Measurements from ENCODE around the gene SLC10A7.

Gene SLC10A7

DNA sequence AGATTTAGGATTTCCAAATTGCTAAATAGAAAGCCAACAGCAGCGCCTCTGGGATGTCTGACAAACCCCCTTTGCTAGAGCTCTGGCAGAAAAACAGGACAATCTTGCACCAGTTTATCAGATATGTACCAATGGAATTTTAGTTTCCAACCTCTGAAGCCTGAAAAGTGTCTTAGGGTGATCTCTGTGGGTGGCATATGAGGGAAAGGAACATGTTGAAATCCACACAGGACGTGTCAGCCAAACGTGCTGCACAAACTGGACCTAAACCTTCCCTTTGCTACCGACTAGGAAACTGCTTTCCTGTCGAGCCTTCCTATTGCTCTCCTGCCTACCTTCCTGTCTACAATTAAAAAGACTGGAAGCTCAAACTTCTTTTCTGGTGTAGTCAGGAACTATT, 253.9 kb downstream of the SLC10A7 start:
- in situ Hi-C loops (cut with MboI; ENCODE audit: low sequenced_read_pairs): no loop called here

DNA sequence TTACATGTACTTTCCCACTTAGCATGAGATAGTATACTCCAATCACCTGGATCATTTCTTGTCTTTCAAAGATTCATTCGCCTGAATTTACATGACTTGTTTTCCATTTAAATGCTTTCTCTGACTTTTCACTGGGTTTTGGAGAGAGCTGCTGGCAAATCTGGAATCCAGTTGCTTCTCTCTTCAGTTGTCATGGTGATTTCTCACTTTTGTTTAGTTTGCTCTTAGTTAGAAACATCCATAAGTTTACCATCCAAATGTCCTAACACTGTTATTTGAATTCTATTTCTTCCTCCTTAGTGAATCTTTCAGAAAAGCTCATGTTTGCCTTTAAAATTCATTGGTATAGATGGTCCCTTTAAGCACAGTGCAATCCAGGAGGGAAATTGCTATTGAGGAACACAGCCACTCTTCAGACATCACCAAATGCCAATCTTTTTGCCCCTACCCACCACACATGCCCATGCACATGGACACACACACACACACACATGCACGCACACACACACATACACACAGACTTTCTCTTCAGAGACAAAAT, 255.7 kb downstream of the SLC10A7 start:
- in situ Hi-C loops (cut with MboI; ENCODE audit: low sequenced_read_pairs): no loop called here

DNA sequence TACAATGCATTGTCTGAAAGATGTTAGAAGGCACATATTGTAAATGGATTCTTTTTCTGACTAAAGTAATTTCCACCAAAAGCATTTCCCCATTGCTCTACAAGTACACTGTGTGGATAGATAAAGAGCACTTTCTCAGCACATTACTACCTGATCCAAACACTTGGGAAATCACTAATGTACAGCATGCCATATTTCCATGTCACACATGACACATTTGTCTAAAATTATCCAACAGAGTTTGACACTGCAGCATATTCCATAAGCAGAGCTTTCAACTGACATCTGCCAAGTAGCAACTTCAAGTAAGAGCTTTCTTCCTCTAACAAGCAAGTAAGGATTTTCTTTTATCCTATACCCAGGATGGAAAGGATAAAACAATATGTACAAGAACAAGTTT, 257.9 kb downstream of the SLC10A7 start:
- in situ Hi-C loops (cut with MboI; ENCODE audit: low sequenced_read_pairs): no loop called here

DNA sequence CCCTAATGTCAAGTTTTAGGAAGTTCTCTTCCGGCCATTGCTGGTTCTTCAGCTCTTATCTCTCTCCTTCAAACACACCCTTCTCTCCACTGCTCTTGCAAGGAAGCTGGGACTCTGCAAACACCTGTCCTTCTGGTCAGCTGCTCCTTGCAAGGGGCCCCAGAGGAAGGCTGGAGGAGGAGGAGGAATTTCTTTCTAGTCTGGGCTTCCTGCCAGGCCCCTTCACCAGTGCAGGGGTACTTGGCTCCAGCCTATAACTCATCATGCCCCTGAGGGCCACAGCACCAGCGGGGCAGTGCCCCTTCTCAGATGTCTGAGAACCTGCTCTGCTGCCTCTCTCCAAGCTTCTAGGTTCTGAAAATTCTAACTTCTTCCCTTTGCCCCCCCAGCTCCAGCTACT, 260.7 kb downstream of the SLC10A7 start:
- in situ Hi-C loops (cut with MboI; ENCODE audit: low sequenced_read_pairs): no loop called here

DNA sequence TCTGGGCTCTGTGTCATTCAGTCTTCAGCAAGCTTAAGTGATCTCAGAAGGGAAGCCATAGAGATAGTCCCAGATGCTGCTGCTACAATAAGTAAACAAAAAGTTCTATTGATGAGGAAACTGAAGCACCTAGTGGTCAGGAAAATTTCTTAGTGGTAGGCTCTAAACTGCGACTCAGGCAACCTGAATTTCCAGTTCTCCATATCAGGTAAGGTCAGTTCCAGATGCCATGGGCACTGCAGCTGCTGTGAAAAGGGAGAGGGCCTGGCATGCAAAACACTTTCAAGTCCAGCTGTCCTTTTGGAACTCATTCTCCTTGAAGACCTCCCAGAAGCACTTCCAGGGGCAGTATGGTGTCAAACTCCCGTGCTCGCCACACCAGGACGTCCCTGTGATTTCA, 261.2 kb downstream of the SLC10A7 start:
- in situ Hi-C loops (cut with MboI; ENCODE audit: low sequenced_read_pairs): no loop called here

DNA sequence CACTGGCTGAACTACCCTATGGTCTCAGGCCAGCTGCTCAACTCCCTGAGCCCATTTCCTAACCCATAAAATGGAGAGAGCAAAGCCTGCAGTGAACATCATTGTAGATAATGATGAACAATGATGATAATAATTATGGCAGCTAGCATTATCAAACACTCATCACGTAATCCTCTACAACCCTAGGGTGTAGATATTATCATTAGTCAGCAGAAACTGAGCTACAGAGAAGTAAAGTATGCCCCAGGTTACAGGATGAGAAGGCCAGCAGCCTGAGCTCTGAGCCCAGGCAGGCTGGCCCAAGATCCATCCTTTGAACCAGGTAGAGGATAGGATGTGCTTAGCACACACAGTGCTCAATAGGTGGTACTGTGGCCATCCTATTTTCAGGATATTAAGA, 264.2 kb downstream of the SLC10A7 start:
- in situ Hi-C loops (cut with MboI; ENCODE audit: low sequenced_read_pairs): no loop called here

DNA sequence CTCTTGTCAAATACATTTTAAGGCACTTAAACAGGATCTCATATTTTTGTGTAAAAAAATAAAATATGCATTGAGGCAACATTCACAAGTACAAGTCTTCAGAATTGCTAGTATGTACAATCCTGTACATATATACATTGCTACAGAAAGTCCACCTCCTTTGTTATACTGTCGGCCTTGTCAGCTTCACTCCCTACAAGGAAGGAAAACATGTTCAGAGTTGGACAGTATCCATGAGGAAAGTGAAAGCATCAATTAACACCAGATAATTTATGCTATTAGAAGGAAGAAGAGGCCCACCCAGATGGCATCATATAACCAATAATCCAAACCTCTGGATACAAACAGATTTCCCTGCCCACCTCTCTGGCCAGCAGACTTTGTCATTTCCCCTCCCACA, 265.4 kb downstream of the SLC10A7 start:
- in situ Hi-C loops (cut with MboI; ENCODE audit: low sequenced_read_pairs): no loop called here

DNA sequence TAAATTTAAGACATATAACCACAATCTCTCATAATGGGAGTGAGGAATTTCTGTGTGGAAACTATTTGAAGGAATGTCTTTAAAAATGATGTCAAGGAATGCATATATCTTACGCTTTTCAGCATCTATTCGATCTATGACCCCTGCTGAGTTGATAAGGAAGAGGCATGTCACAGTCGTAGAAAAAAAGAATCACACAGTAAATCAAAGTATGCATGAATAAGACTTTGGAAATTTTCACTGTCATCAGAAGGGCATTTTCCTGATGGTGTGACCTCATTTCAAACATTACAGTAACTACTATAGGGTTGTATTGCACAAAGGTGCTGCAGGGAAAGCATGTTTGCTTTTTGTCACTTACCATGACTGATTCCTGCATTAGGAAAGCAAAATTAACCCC, 265.9 kb downstream of the SLC10A7 start:
- in situ Hi-C loops (cut with MboI; ENCODE audit: low sequenced_read_pairs): no loop called here

DNA sequence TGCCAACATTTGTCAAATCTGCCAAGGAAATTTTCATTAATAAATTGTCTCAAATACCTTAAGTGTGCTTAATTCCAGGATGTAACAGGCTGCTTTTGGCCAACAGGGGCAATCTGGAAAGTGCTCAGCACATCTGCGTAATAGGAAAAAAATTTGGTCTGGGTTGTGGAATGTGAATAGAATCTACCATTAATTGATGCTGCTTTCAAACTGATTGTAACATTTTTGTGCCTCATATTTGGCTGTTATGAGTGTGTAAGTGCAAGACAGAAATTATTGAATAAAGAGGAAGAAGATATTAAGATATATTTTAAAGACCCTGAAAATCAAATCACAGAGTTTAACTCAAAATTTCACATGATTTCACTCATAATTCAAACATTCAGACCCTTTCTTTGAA, 266.3 kb downstream of the SLC10A7 start:
- in situ Hi-C loops (cut with MboI; ENCODE audit: low sequenced_read_pairs): no loop called here

DNA sequence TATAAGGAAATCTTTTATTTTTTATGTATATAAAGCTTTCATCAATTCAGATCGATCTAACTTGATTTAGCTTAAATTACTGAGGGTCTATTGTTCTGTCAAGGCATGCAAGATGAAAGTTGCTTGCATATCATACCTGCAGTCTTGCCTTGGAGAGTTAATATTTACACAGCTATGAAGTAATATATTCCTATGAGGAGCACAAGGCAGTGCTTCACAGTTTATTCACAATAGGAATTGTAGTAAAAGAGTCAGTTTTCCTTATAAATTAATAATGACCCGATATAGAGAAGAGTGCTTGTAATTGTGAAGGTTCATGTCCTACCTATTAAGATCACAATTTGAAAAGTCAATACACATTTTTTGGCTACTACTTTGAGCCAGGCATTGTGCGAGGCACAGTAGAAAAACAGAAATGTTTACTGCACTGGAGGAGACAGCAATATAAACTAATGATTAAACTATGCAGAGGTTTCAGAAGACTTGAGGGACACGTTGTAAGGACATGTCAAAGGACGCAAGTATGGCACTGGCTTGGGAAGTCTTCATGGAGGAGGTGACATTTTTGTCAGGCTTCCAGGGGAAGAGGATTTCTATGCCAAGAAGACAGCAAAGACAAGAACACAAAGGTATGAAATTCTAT, 268.6 kb downstream of the SLC10A7 start:
- in situ Hi-C loops (cut with MboI; ENCODE audit: low sequenced_read_pairs): no loop called here

DNA sequence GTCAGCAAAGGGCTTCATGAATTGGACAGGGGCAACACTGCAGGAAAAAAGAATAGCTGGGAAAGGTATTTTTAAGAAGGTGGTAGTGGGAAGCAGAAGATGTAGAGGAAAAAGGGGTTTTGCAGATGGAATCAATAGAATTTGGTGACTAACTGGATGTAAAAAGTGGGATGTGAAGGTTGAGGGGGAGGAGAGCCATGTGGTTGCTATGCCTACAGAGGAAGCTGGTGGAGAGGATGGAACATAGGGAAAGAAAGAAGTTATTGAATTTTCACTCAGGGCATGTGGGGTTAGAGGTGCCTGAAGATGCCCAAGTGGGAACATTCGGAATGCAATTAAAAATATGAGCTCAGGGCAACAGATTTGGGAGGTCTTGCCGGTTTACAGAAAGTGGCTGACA, 274.4 kb downstream of the SLC10A7 start:
- in situ Hi-C loops (cut with MboI; ENCODE audit: low sequenced_read_pairs): no loop called here

DNA sequence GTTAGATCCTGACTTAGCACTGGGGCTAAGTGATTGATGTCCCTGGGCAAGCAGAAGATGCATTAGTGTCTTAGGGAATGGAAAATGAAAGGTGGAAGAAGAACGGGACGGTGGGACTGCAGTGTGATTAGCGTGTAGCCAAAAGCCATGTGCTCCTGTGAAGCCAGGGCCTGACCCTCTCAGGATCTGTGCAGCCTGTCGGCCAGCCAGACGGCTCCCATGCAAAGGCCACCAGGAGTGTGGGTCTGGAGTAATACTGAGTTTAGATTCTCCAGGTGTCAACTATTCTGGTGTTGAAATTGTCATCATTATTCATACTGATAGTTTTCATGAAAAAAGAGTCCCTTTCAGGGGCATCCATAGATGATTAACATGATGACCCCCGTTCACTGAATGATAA, 275.4 kb downstream of the SLC10A7 start:
- in situ Hi-C loops (cut with MboI; ENCODE audit: low sequenced_read_pairs): no loop called here

DNA sequence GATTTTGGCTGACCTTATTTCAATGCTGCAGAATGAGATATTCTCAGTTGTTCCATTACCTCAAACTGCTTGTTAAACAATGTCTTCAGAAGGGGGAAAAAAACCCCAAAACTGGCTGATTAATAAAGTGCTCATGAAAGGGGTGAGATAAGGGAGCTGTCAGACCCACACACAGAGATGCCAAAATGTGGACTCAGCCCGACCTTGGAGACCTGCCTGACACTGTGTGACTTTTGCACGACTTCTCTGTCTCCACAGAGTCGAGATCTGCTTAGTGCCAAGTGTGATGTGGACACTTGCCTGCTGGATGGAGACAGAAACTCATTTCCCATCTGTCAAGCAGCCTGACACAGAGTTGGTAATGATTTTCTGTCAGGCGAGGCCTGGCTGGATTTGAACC, 275.9 kb downstream of the SLC10A7 start:
- in situ Hi-C loops (cut with MboI; ENCODE audit: low sequenced_read_pairs): no loop called here

DNA sequence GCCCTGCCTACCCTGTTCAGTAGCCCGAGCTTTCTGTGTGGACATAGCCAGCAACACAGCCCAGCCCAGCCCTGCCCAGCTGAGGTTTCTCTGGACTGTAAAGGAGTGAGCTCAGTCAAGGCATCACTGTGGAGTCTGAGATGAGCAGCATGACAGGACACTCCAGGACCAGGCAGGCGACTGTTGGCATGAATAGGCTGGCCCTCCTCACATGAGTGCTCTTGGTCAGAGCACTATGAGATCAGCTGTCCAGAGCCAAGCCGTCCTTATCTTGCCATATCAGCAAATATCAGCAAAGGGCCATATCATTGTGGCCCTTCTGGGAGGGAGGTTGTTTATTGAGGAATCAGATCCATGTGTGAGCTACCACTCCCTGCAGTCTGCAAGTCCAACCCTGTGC, 276.5 kb downstream of the SLC10A7 start:
- in situ Hi-C loops (cut with MboI; ENCODE audit: low sequenced_read_pairs): no loop called here

DNA sequence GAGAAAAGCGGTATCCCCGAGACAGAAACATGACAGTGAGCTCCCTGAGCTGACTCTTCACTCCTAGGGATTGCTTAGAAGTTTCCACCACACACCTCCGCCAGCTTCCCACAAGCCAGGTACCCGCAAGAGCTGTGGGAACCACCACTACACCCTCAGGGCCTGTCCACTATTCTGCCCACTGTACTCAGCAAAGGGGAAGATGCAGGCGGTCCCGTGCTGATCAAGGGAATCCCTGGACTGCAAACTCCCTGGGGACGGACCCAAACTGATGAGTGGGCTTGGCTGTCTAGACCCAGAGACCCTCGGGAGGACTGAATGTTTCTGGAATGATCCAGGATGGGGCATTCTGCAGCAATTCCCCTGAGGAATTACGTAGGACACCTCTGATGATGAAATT, 277.2 kb downstream of the SLC10A7 start:
- in situ Hi-C loops (cut with MboI; ENCODE audit: low sequenced_read_pairs): no loop called here

DNA sequence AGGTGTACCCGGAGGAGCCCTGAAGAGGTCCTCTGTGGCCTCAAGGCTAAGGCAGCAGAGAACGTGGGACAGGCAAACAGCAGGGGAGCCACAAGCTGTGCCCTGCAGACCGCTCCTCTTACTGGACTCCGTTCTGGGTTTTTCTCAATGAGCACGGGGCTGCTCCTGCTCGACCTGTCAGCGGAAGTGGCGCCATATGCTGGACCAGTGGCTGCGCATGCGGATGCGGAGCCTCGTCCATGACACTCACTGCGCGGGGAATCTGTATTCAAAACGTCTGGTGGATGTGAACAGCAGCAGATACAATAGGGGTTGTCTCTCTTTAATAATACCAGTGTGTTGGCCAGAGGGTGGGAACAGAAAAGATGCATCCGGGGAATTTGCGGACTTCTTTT, 277.9 kb downstream of the SLC10A7 start:
- in situ Hi-C loops (cut with MboI; ENCODE audit: low sequenced_read_pairs): no loop called here

DNA sequence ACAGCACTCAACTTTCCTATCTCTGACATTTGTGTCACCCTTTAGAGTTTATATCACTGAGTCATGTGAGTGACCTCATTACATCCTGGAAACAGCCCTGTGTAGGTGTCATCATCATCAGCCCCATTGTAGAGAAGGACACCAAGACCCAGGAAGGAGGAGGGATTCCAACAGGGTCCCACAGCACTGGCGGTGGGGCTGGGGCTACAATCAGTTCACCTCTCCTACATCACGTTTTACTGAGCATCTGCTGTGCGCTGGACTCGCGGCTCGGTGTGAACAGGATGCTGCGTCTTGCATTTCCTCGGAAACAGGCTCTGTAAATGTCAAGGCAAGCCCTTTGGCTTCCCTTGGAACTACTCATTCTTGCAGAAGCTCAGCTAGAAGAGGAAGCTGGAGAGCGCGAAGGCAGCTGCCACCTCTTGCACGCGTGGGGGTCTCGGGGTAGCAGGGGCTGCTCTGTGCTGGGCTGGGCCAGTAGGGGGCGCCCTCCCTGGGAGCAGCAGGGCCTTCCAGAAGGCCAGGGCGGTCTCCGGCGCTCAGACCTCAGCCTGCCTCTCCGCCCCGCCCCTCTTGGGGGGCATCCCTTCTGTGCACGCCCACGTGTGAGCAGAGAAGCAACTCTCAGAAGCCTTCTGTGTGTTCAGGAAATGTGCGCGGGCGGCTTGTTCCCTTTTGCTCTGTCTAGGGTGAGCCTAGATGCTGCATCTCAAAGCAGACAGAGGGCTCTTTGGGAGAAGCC, 278.4 kb downstream of the SLC10A7 start:
- in situ Hi-C loops (cut with MboI; ENCODE audit: low sequenced_read_pairs): no loop called here

DNA sequence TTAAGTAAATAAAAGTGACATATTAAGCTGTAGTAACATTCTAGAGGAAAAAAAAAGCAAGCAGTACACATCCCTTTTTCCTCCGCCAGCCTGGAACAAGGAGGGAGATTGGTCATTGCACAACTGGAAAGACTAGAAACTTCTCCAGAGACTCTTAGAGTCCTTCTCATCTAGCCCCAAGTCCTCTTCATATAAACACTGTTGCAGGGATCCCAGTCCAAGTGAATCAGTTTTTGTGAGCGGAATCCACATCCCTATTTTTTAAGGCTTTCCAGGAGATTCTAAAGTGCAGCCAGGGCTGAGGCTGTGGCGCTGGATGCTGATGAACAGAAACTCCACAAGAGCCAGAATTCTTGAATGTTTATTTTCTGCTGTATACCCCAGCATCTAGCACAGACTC, 283.6 kb downstream of the SLC10A7 start:
- in situ Hi-C loops (cut with MboI; ENCODE audit: low sequenced_read_pairs): no loop called here

DNA sequence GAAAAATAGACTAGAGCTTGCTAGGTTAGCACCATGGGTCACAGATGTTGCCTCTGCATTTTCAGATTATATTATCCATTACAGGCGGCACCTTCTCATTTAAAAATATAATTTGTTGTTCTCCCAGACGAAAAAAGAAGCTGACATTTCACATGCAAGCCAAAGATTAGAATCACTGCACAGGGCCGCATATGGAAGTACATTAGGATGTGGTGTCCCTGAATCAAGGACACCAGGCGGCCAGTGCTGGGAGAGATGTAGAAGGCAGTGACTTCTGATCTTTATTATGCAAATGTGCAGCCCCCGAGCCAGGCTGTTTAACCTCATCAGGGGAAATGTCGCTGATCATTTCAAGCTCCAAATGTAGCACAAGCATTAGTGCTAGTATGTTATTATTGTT, 284.6 kb downstream of the SLC10A7 start:
- in situ Hi-C loops (cut with MboI; ENCODE audit: low sequenced_read_pairs): no loop called here

DNA sequence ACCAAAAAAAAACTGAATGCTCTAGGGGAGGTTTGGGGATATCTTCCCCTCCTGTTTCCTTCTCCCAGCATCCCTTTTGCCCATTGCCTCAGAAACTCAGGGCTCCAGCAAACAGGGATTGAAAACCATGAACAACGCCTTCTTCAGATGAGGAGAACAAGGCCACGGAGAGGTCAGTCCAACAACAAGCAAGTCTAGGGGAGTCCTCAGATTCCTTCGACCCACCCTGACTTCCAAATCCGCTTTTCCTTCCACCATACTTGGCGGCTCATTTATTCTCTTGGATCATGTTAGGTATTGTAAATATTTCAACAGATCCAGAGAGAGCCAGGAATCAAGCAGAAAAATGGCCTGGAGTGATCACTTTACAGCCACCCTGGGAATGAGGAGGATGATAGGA, 285.5 kb downstream of the SLC10A7 start:
- in situ Hi-C loops (cut with MboI; ENCODE audit: low sequenced_read_pairs): no loop called here

DNA sequence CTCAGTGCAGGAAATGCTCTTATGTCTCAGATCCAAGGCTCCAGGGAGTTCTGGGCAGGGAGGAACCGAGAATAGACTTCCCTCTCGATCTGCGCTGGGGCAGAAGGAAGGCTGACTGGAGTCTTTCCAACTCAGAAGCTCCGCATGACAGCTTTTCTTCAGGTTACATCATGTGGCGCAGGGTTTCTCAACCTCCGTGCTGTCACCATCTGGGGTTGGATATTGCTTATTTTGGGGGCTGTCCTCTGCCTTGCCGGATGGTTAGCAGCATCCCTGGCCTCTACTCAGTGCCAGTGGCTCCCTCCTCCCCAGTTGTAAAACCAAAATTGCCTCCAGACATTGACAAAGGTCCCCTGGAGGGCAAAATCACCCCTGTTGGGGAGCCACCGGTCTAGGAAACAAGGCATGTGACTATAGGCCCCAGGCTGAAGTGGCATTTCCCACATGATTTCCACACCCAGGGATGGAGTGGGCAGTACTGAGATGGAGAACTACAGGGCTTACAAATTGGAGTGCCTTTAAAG, 286.0 kb downstream of the SLC10A7 start:
- in situ Hi-C loops (cut with MboI; ENCODE audit: low sequenced_read_pairs): no loop called here

DNA sequence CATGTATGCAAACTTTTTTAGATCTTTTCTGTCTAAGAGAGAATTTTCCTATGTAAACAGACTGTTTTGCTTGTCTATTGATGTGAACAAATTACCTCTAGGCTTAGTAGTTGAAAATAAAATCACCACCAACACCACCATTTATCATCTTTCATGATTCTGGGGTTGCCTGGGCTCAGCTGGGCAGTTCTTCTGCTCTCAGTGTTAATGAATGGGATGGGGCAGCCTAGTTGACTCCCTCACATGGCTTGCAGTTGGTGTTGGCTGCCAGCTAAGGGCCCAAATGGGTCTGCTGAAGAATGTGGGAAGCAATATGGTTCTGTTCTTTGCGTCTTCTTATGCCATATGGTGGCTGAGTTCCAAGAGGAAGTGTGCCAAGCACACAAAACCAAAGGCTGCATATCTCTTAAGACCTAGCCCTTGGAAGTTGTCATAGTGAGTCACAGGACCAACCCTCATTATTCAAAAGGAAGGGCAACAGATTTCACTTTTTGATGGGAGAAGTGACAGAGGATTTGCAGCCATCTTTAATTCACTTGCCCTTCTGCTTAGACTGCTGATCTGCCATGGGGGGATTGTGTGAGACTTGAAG, 289.5 kb downstream of the SLC10A7 start:
- in situ Hi-C loops (cut with MboI; ENCODE audit: low sequenced_read_pairs): no loop called here

Measured in HL-60/S4 treated with phorbol 12-myristate 13-acetate at 8.2 ng/mL for 4 days and 3 days (cell line).